Epithelial cell of esophagus (primary cell): ENCODE measurements around the gene COIL.

Experiments used
- DNase-seq: peaks from one replicate; pipeline ENCODE4 v3.0.0; 2010; ENCODE audit warnings: low read depth
- H3K4me3 ChIP-seq: 2 replicates; pipeline ENCODE4 v1.5.1; 2011; ENCODE audit warnings: mild to moderate bottlenecking, low read length, control low read depth
- CTCF ChIP-seq: IDR thresholded peaks from 2 replicates; pipeline ENCODE4 v1.5.1; 2011; ENCODE audit warnings: low read depth, mild to moderate bottlenecking, low read length, control low read depth, inconsistent platforms; ENCODE audit not compliant: insufficient read depth; ENCODE audit errors: missing control alignments

The COIL gene

GRCh38 chr17:57002904-57003303, 42.1 kb upstream of the COIL start:
- H3K4me3 ChIP-seq = no peak overlapping the region
- TF ChIP-seq CTCF = no peak
- DNase-seq = peak; percentile 72

GRCh38 chr17:57001541-57001940, 40.7 kb upstream of the COIL start:
- no peak for TF ChIP-seq CTCF
- no peak for DNase-seq
- H3K4me3 ChIP-seq = no peak overlapping the region

- no peak overlapping the region for H3K4me3 ChIP-seq
- no peak for TF ChIP-seq CTCF
- no peak for DNase-seq
Observed at GRCh38 chr17:56997313-56997712, 36.5 kb upstream of the COIL start.

GRCh38 chr17:56995766-56996165, 34.9 kb upstream of the COIL start:
- DNase-seq = no peak
- H3K4me3 ChIP-seq = no peak overlapping the region

GRCh38 chr17:56994009-56994792, 33.4 kb upstream of the COIL start:
- peak; percentile 60 for DNase-seq
- no peak overlapping the region for H3K4me3 ChIP-seq
- no peak for TF ChIP-seq CTCF

More at GRCh38 chr17:56995766-56996165, 34.9 kb upstream of the COIL start:
- TF ChIP-seq CTCF = no peak

- no peak overlapping the region for H3K4me3 ChIP-seq
- TF ChIP-seq CTCF = no peak
- DNase-seq = no peak
Observed at GRCh38 chr17:56992364-56992763, 31.5 kb upstream of the COIL start.
